NCI-H2196 treated with DMSO at 0.1 percent for 48 hours (cell line): Measurements from ENCODE around the gene LHFPL5.

Experiments
- DNase-seq: peaks from one replicate; lab custom pipeline; 2025; ENCODE audit not compliant: unreplicated experiment; lab: John Stamatoyannopoulos, UW

Gene LHFPL5

GRCh38 chr6:35790683-35791082, 14.5 kb upstream of the LHFPL5 start:
- no peak for DNase-seq

- DNase-seq: no peak
Observed at GRCh38 chr6:35794536-35795452, 10.4 kb upstream of the LHFPL5 start.

DNA sequence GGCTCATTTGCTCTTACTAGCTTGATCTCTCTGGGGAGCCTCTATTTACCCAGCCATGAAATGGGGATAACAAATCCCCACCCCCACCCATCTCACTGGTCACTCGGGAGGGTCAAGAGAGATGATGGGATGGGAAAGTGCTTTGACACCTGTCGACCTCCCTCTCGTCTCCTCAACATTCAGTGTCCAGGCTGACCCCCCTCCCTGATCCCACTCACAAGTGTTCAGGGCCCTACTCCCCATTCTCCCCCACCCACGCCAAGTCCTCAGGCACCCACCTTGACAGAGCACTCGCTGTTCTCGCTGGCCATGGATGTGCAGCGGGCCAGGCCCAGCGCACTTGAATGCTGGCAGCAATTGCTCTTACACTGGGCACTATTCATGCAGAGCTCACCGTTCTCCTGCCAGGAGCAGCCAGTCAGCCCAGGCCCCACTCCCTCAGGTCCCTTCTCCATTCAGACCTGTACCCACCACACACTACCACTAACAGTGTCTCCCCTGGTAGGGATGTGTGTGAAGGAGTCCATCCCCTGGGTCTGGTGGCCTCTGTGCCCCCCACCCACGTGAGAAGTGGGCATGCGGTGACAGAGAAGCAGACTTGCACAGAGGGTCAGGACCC, 9.6 kb upstream of the LHFPL5 start:
- no peak for DNase-seq

DNA sequence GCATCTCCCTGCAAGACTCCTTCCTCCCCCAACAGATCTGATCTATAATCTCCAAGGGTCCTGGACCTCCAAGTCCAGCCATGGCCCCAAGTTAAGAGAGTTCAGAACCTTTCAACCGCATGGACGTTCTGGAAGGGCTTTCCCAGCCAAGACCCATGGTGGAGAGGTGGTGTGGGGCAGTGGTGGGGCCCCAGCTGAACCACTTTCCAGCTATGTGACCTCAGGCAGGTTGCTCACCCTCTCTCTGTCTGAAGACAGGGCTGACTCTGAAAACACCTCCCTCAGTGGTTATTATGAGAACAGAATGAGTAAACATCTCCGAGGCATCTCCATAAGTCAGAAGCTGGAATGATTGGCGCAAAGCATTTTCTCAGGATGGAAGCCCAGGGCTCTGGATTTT, 8.9 kb upstream of the LHFPL5 start:
- DNase-seq: no peak

DNA sequence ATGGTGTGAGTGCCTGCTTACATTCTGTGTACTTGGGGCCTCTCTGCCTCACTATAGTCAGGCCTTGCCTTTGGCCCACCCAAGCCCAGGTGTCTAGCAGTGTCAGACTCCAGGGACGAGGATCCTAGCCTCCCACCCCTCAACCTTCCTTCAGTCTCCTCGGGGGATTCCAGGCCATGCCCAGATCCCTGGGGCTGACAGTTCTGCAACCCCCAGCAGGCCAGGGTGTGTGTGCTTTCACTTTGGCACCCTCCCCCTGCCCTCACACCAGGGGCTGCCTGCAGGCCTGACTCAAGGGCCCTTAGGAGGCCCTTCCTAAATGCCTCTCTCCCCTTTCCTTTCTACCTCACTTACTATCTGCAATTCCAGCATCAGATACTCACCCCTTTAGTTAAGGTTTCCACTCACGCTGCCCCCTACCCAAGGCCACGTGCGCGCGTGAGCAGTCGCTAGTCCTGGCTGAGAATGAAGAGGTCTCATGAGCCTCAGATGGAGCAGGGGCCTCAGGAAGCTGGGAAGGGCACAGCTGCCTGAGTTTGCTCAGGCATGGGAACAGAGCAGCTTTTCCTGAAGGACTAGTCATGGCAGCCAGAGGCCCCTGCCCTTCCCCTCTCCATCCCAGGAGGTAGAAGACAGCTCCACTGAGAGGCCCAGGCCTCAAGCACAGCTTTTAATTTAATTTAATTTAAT, 7.2 kb upstream of the LHFPL5 start:
- DNase-seq: no peak

DNA sequence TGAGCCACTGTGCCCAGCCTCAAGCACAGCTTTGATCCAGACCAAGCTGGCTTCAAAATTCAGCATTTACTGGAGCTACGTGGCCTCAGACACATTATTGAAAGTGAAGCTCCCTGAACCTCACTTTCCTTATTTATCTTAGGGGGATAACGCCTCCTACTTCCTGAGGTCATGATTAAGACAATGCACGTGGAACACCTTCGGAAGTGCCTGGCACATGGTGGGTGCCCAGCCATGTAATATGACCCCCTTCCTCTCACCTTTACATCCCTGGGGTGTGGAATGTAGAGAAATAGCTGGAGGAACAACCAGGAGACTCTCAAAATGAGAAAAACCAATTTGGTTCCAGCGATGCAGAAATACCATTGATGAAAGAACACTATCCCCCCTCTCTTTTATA, 6.4 kb upstream of the LHFPL5 start:
- DNase-seq: no peak

- DNase-seq: no peak
Observed at GRCh38 chr6:35801148-35801547, 4.0 kb upstream of the LHFPL5 start.

DNA sequence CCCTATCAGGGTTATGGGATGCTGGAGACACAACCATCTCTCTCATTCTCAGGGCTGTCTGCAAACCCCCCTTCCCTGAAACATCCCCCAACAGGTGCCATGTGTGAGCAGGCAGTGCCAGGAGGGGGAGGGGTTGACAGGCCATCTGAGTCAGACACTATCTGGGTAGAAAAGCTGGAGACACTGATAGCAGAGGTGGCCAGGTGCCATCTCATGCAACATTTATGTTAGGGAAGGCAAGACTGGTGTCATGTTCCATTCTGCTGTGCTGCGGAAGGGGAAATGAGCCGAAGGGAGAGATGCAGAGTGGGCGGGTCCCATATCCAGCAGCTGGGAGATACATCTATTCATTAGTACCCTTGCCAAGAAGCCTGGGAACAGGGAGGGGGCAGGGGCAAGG, 3.5 kb downstream of the LHFPL5 start:
- DNase-seq: peak; percentile 93

- DNase-seq: no peak
Observed at GRCh38 chr6:35809809-35810208, 4.7 kb downstream of the LHFPL5 start.

DNA sequence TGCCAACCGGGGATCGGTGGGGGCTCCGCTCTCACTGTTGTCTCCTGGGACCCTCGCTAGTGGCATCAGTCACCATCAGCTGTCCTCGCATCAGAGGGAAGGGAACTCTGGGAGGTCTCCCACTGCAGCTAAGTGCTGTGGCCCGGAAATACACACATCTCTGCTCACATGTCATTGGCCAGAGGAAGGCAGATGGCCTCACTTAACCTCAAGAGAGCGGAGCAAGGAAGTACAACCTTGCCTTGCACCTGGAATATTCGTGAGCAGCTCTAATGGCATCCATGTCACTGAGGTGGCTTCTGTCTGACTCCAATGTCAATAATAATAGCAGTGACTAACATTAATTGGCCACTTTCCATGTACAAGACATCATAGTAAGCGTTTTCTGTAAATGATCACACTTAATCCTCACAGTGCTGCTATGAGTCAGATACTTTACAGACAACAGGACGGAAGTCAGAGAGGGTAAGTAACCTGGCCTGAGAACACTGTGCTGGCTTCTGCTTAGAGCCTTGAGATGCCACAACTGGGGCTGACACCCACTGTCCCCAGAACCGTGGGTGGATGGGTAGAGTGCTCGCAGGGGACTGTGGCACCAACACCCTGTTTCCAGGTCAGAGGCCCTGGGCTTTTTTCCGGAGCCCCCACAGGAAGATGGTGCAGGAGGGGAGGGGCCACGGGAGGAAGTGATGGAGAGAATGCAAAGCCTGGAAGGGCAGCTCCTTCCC, 6.0 kb downstream of the LHFPL5 start:
- DNase-seq: peak; percentile 63

- DNase-seq: no peak
Observed at GRCh38 chr6:35811699-35811995, 6.5 kb downstream of the LHFPL5 start.

DNA sequence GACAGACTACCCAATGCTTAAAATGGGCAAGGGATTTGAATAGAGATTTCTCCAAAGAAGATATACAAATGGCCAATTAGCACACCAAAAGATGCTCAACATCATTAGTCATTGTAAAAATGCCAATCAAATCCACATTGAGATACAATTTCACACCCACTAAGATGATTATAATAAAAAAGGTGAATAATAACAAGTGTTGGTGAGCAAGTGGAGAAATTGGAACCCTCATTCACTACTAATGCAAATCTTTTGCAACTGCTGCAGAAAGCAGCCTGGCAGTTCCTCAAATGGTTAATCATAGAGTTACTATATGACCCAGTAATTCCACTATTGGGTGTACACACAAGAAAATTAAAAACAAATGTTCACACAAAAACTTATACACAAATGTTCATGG, 12.4 kb downstream of the LHFPL5 start:
- no peak for DNase-seq

GRCh38 chr6:35823601-35824000, 18.4 kb downstream of the LHFPL5 start:
- no peak for DNase-seq

- no peak for DNase-seq
Observed at GRCh38 chr6:35824552-35825192, 19.5 kb downstream of the LHFPL5 start.

DNA sequence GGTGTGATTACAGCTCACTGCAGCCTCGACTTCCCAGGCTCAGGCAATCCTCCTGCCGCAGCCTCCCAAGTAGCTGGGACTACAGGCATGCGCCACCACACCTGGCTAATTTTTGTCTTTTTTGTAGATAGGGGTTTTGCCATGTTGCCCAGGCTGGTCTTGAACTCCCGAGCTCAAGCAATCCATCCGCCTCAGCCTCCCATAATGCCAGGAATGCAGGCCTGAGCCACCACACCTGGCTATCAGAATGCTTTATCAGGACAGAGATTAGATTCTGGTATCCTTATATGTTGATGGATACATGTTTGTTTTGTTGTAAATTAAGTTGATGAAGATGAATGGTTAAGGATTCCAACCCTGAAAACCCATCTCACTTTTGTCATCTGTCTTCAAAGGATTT, 24.2 kb downstream of the LHFPL5 start:
- no peak for DNase-seq

GRCh38 chr6:35831257-35832007, 26.3 kb downstream of the LHFPL5 start:
- DNase-seq: no peak

GRCh38 chr6:35833536-35833935, 28.4 kb downstream of the LHFPL5 start:
- DNase-seq: no peak

DNA sequence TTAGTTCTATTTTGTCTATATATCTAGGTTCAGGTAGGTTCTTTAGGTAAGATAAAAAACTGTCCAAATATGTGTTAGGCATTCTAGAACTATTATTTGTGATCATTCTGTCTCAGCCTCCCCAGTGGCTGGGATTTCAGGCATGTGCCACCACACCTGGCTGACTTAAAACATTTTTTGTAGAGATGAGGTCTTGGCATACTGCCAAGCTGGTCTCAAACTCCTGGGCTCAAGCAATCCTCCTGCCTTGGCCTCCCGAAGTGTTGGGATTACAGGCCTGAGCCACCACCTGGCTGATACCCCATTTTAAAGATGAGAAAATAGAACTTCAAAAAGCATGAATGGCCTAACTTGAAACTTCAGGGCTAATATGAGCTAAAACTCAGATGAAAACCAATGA, 33.9 kb downstream of the LHFPL5 start:
- no peak for DNase-seq

DNA sequence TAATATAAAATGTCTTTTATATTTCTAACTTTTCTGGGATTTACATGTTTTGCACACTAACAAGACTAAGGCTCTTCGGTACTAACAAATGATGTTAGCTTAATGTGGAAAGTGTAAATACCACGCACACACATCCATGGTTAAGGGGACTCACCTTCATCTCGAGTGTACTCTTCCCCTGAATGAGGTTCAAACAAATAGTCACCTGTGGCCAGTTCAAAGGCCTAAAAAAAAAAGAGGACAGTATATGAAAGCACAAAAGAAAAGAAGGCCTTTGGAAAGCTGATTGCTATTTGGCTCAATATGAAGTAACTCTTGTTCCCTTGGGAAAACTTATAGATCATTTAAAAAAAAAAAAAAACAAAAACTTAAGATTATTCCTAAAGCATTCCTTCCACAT, 37.2 kb downstream of the LHFPL5 start:
- DNase-seq: no peak

- DNase-seq: no peak
Observed at GRCh38 chr6:35844290-35844689, 39.1 kb downstream of the LHFPL5 start.
